GM03348 (cell line): ENCODE measurements around the gene GABARAP.
A peak's percentile ranks its signal among the peaks of the same experiment; 100 is the strongest.

Experiments used
- DNase-seq: peaks from one replicate; pipeline ENCODE4 v3.0.0; 2012; ENCODE audit warnings: low spot score

The GABARAP gene

DNA sequence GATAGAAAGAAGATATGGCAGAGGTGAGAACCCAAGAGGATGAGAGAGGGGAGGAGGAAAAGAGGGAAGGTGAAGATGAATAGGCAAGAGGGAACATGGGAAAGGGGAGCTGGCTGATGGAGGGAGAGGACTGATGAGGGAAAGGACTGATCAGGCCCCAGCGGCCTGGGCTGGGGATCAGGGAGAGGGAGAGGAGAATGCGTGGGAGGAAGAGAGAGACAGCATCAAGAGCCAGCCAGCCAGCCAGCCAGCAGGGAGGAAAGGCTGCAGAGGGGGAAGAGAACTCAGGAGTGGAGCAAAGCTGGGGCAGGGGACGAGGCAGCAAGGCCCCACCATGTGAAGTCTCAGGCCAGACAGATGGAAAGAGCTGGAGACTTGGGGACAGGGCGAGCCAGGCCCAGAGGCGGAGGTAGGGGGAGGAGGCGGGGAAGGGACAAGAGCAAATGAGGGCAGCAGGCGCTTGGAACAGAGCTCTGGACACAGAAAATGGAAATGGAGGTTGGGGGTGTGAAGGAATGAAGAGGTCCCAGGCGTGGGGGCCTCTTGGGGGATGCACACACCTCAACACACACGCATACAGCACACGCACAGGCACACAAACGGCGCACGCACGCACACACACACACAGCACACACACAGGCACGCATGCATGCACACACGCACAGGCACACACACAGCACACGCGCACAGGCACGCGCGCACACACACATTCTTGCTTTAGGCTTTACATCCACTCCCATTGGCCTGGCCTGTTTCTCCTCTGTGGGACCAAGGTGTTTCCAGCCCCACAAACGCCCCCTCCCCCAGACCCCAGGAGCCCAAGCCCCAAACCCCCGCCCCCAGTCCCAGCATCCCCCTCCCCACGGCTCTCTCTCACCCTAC, 34.9 kb downstream of the GABARAP start:
- peak; percentile 67 for DNase-seq

GRCh38 chr17:7205561-7205960, 36.7 kb downstream of the GABARAP start:
- no peak for DNase-seq

DNA sequence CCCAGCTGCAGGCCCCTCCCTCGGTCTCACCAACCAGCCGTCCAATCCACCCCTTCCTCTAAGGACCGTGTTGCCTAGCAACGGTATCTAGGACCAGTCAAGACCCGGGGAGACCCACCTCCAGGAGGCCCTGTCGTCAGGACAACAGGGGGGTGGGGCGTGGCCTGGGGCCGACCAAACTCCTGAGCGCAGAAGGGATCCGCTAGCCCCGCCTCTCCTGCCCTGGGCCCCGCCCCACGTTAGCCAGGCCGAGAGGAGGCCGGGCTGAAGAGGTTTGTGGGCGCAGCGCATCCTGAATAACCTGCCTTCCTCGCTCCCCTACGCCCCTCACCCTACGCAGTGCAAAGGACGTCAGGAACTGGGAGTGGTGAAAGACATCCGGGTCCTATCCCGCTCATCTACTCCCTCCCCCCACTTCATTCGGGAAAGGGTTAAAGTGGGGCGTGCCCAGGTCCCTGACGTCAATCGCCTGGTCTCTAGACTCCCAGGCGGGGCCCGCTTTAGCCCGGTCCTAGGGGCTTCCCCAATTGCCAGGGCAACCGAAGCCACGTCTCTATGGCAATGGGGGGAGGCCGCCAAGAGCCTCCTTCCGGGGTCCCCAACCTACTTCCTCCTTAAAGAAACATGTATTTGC, 37.3 kb downstream of the GABARAP start:
- DNase-seq, result peak; percentile 89

- DNase-seq, result no peak
Observed at GRCh38 chr17:7204336-7204735, 37.9 kb downstream of the GABARAP start.

DNA sequence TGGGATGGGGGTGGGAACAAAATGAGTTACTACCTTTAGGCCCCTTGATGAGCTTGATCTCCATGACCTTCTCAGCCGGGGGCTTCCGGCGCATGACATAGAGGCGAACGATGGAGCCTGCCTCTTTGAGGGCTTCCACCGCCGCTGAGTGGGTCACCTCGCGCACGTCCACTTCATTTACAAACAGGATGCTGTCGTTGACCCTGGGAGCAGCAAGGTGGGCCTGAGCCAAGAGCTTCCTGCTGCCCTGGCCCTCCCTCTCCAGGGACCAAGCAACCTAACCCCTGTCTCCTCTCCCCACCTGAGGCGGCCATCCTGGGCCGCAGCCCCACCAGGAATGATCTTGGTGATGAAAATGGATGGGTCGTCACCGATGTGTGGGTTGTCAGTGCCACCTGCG, 38.9 kb downstream of the GABARAP start:
- DNase-seq, result no peak

GRCh38 chr17:7196651-7197401, 45.4 kb downstream of the GABARAP start:
- no peak for DNase-seq

GRCh38 chr17:7195971-7196370, 46.3 kb downstream of the GABARAP start:
- no peak for DNase-seq

DNA sequence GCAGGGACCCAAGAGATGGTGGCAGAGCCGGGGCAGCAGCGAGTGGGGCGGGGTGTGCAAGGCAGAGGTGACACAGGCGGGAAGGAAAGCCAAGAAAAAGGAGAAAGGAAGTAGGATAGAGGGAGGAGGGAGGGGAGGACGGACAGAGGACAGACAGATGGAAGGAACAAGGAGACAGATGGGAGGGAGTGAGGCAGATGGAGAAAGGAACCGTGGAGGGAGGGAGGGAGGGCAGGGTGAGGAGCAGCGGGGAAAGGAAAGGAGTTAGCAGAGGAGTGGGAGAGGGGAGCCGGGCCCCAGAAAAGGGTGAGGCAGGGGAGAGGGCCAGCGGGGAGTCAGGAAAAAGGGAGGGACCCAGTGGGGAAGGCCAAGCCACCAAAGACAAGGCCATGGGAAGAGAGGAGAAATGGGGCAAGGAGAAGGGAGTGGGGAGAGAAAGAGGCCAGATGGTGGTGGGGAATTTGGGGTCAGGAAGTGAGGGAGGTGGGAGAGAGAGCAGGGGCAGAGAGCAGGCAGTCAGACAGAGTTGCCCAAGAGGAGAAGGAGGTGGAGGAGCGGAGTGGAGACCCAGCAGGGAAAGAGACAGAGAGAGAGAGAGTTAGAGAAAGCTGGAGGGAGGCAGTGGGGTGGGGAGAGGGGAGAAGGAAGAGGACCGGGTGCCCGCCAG, 49.8 kb downstream of the GABARAP start:
- DNase-seq, result no peak

GRCh38 chr17:7191571-7192270, 50.5 kb downstream of the GABARAP start:
- peak; percentile 61 for DNase-seq

GRCh38 chr17:7191069-7191468, 51.2 kb downstream of the GABARAP start:
- no peak for DNase-seq

DNA sequence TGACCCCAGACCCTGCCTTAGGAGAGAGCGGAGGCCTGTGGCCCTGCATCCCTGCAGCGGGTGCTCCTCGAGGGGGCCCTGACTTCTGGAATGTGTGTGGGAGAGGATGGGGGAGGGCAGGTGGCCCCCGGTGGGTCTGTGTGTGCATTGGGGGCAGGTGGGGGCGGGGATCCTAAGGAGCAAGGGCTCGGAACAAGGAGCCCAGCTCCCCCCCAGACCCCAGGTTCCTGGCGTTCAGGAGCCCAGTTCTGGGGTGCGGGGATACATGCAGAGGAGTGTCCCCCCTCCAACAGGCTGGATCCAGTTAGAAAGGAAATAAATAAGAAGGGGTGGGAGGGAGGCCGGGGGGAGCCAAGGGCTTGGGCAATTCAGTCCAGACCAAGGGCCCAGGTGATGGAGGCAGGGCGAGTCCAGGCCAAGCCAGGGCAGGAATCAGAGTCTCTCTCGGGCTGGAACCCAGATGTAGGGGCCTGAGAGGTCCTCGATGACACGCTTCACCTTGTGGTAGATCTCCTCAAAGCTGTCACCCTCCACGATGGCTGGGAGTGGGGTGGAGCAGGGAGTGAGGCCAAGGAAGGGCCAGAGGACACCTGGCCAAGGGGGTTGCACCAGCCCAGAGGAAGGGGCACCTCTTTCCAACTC, 51.9 kb downstream of the GABARAP start:
- no peak for DNase-seq
